IMR-90 (cell line): ENCODE data around the gene NLGN1.

Experiments
- BHLHE40 ChIP-seq: fragments of 150-350 bp; IDR thresholded peaks from 2 replicates; pipeline ENCODE4 v1.6.1; 2016; ENCODE audit warnings: mild to moderate bottlenecking, low read depth, low read length
- TF ChIP-seq, protein P1 (sequence below): conservative IDR thresholded peaks from 2 replicates; pipeline ENCODE4 v1.5.1; 2012; ENCODE audit warnings: mild to moderate bottlenecking, low read depth, low read length, improper control_type of control experiment

DNA sequence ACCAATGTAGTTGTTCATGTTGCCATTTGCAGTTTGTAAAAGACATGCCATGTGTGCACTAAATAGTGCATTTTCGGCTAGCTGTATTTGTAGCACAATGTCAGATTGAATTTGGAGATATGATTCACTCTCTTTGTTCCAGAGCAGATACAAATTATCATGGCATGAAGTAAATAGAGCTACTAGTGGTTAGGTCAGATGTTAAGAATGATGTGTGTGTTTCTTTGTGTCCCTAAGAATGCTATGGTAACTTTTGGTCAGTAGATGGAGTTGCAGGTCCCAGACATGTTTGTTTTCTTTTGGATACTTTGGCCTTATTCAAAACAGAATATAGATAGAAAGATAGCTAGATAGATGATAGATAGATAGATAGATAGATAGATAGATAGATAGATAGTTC is 595.8 kb downstream of the NLGN1 start:
- no peak for TF ChIP-seq BHLHE40
- TF ChIP-seq, protein P1, sequence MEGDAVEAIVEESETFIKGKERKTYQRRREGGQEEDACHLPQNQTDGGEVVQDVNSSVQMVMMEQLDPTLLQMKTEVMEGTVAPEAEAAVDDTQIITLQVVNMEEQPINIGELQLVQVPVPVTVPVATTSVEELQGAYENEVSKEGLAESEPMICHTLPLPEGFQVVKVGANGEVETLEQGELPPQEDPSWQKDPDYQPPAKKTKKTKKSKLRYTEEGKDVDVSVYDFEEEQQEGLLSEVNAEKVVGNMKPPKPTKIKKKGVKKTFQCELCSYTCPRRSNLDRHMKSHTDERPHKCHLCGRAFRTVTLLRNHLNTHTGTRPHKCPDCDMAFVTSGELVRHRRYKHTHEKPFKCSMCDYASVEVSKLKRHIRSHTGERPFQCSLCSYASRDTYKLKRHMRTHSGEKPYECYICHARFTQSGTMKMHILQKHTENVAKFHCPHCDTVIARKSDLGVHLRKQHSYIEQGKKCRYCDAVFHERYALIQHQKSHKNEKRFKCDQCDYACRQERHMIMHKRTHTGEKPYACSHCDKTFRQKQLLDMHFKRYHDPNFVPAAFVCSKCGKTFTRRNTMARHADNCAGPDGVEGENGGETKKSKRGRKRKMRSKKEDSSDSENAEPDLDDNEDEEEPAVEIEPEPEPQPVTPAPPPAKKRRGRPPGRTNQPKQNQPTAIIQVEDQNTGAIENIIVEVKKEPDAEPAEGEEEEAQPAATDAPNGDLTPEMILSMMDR = peak; percentile 47
